DND-41 (cell line): Measurements from ENCODE around the gene TFB1M.

Experiments
- ATAC-seq: fragments of 200-7000 bp; cut with Tn5 transposase; 3 replicates; pipeline ENCODE4 v1.9.1; 2021; ENCODE audit warnings: low read depth; ENCODE audit not compliant: insufficient read depth
- DNase-seq: peaks from one replicate; pipeline ENCODE4 v3.0.0-alpha.2; 2020
- H2AFZ ChIP-seq: 2 replicates; pipeline ENCODE4 v1.6.0; 2012; ENCODE audit warnings: low read depth, low read length
- H3K27ac ChIP-seq: 2 replicates; pipeline ENCODE4 v1.5.1; 2012; ENCODE audit warnings: low read length, inconsistent platforms
- H3K27me3 ChIP-seq: fragments of 200-600 bp; sonication (generic); 2 replicates; pipeline ENCODE4 v1.6.0; 2012; ENCODE audit warnings: low read length, mild to moderate bottlenecking, inconsistent platforms; ENCODE audit not compliant: insufficient read depth, poor library complexity
- H3K36me3 ChIP-seq: 2 replicates; pipeline ENCODE4 v1.5.1; 2012; ENCODE audit warnings: low read length, inconsistent platforms; ENCODE audit not compliant: insufficient read depth
- H3K4me1 ChIP-seq: 2 replicates; pipeline ENCODE4 v1.5.1; 2012; ENCODE audit warnings: mild to moderate bottlenecking, low read length; ENCODE audit not compliant: insufficient read depth
- H3K4me2 ChIP-seq: 2 replicates; pipeline ENCODE4 v1.6.0; 2012; ENCODE audit warnings: mild to moderate bottlenecking, moderate library complexity, low read length, inconsistent platforms; ENCODE audit not compliant: insufficient read depth
- H3K4me3 ChIP-seq, 2 experiments: fragments of 200-600 bp in 1 of 2; shearing (Covaris generic) in 1 of 2; 2 replicates each; pipeline ENCODE4 v1.5.1; 2012 to 2016; ENCODE audit warnings: inconsistent platforms in 2 of 2, low read length in 2 of 2, mild to moderate bottlenecking in 2 of 2, low read depth in 1 of 2, moderate library complexity in 1 of 2
- H3K79me2 ChIP-seq: 2 replicates; pipeline ENCODE4 v1.6.0; 2012; ENCODE audit warnings: low read length, inconsistent platforms; ENCODE audit not compliant: insufficient read depth
- H3K9ac ChIP-seq: 2 replicates; pipeline ENCODE4 v1.6.0; 2012; ENCODE audit warnings: low read depth, mild to moderate bottlenecking, inconsistent platforms, low read length, moderate library complexity
- H3K9me3 ChIP-seq: 2 replicates; pipeline ENCODE4 v1.5.1; 2012; ENCODE audit warnings: low read length, moderate library complexity, mild to moderate bottlenecking, inconsistent platforms; ENCODE audit not compliant: insufficient read depth, severe bottlenecking
- H4K20me1 ChIP-seq: 2 replicates; pipeline ENCODE4 v1.6.0; 2012; ENCODE audit warnings: low read length; ENCODE audit not compliant: insufficient read depth
- CTCF ChIP-seq: IDR thresholded peaks from 2 replicates; pipeline ENCODE4 v1.5.1; 2012; ENCODE audit warnings: borderline replicate concordance, low read length, moderate library complexity, mild to moderate bottlenecking; ENCODE audit not compliant: poor library complexity, severe bottlenecking; ENCODE audit errors: extremely low read depth
- EZH2 ChIP-seq: IDR thresholded peaks from 3 replicates; pipeline ENCODE4 v1.6.1; 2012; ENCODE audit warnings: borderline replicate concordance, low read depth, mild to moderate bottlenecking, moderate library complexity, low read length, inconsistent platforms; ENCODE audit not compliant: severe bottlenecking

Gene TFB1M

GRCh38 chr6:155267411-155267810 is 46.9 kb downstream of the TFB1M start:
- Histone ChIP-seq H3K27ac (no peak overlapping the region), H3K36me3 (peaks cover 39% of the 10 kb centered on the region), H4K20me1 (no peaks in the 10 kb centered on the region), H3K79me2 (peaks cover 6% of the 10 kb centered on the region; the same call in 1 of the 2 replicates), H3K4me2 (no peak overlapping the region), H3K27me3 (no peaks in the 10 kb centered on the region), H3K9ac (no peak overlapping the region), H3K4me3 (no peak overlapping the region), H3K4me1 (no peaks in the 10 kb centered on the region), H3K9me3 (no peaks in the 10 kb centered on the region), H2AFZ (no peak overlapping the region)
- no peak for TF ChIP-seq EZH2
- no peak for TF ChIP-seq CTCF
- DNase-seq (no peak), ATAC-seq (no peak)

DNA sequence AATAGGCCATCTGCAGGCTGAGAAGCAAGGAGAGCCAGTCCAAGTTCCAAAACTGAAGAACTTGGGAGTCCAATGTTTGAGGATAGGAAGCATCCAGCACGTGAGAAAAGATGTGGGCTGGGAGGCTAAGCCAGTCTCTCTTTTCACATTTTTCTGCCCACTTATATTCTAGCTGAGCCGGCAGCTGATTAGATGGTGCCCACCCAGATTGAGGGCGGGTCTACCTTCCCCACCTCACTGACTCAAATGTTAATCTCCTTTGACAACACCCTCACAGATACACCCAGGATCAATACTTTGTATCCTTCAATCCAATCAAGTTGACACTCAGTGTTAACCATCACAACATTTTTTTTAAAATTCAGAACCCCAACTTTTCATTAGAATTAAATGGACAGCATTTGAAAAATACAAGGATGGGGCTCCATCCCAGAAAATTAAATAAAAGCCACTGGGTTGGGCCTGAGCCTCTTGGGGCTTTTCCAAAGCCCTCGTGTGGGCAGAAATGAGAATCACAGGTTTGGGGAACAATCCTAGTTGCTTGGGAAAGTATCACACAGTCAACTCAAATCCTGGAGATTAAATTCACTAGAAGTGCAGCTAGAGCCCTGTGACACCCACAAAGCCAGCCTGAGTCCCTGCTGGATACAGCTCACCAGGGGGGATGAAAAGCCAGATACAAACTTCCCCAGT is 48.3 kb downstream of the TFB1M start:
- H3K27ac ChIP-seq: no peak overlapping the region
- no peak overlapping the region for H3K9ac ChIP-seq
- H3K36me3 ChIP-seq: peaks cover 37% of the 10 kb centered on the region
- no peak for TF ChIP-seq CTCF
- TF ChIP-seq EZH2: no peak
- H3K4me3 ChIP-seq: no peak overlapping the region
- ATAC-seq (no peak), DNase-seq (no peak)
- H3K4me2 ChIP-seq: no peak overlapping the region
- H3K27me3 ChIP-seq: no peaks in the 10 kb centered on the region
- H3K4me1 ChIP-seq: no peaks in the 10 kb centered on the region
- H2AFZ ChIP-seq: no peak overlapping the region
- peaks cover 6% of the 10 kb centered on the region; the same call in 1 of the 2 replicates for H3K79me2 ChIP-seq
- H3K9me3 ChIP-seq: no peaks in the 10 kb centered on the region
- H4K20me1 ChIP-seq: no peaks in the 10 kb centered on the region

GRCh38 chr6:155264693-155265320 is 49.5 kb downstream of the TFB1M start:
- no peak for TF ChIP-seq EZH2
- no peak for TF ChIP-seq CTCF

More at GRCh38 chr6:155264693-155265320, 49.5 kb downstream of the TFB1M start:
- H3K4me3 ChIP-seq: no peak overlapping the region
- no peaks in the 10 kb centered on the region for H3K4me1 ChIP-seq
- no peak overlapping the region for H3K9ac ChIP-seq
- no peak overlapping the region for H3K4me2 ChIP-seq
- DNase-seq (no peak), ATAC-seq (no peak)
- no peak overlapping the region for H2AFZ ChIP-seq
- H3K27me3 ChIP-seq: no peaks in the 10 kb centered on the region
- H3K36me3 ChIP-seq: peaks cover 36% of the 10 kb centered on the region
- H3K79me2 ChIP-seq: peaks cover 4% of the 10 kb centered on the region; the same call in 1 of the 2 replicates
- H3K9me3 ChIP-seq: no peaks in the 10 kb centered on the region
- H4K20me1 ChIP-seq: no peaks in the 10 kb centered on the region
- no peak overlapping the region for H3K27ac ChIP-seq
